Uterus (tissue), 2 donors: ENCODE results near the gene PI4KA.

Experiments
- CTCF ChIP-seq, 4 experiments: fragments of 200-600 bp in 2 of 4; fragments of 450-650 bp in 2 of 4; sonication (generic) in 2 of 4; IDR thresholded peaks; one replicate each; pipeline ENCODE4 v1.5.1; 2016 to 2019; ENCODE audit warnings: antibody characterized with exemption in 4 of 4, mild to moderate bottlenecking in 2 of 4, moderate library complexity in 1 of 4
- POLR2A ChIP-seq, 2 donors: fragments of 450-650 bp; IDR thresholded peaks; one replicate each; pipeline ENCODE4 v1.6.1; 2016; ENCODE audit warnings: antibody characterized with exemption in 2 of 2, mild to moderate bottlenecking in 1 of 2, moderate library complexity in 1 of 2

- TF ChIP-seq CTCF (IDR thresholded peaks at IDR 0.05) (no peak), POLR2A (IDR thresholded peaks at IDR 0.05) (no peak)
Measured at GRCh38 chr22:20834725-20835124, 23.9 kb downstream of the PI4KA start.
